Skeletal muscle satellite cell (primary cell): ENCODE data around the gene CAPN15.

Source experiments
- H3K27me3 ChIP-seq: 2 replicates; pipeline ENCODE4 v1.7.0; 2013; ENCODE audit warnings: low read length; ENCODE audit not compliant: control insufficient read depth, insufficient read depth
- H3K36me3 ChIP-seq: 2 replicates; pipeline ENCODE4 v1.7.0; 2013; ENCODE audit warnings: mild to moderate bottlenecking, control low read depth, low read length; ENCODE audit not compliant: insufficient read depth
- H3K4me1 ChIP-seq: 2 replicates; pipeline ENCODE4 v1.7.0; 2013; ENCODE audit warnings: low read length; ENCODE audit not compliant: control insufficient read depth, insufficient read depth
- H3K4me2 ChIP-seq: 2 replicates; pipeline ENCODE4 v1.7.0; 2013; ENCODE audit warnings: mild to moderate bottlenecking, low read length
- H3K4me3 ChIP-seq: 2 replicates; pipeline ENCODE4 v1.7.0; 2013; ENCODE audit warnings: low read length
- H3K9ac ChIP-seq: 2 replicates; pipeline ENCODE4 v1.7.0; 2013; ENCODE audit warnings: mild to moderate bottlenecking, low read depth, low read length, moderate library complexity
- H3K9me3 ChIP-seq: replicated peaks from 2 replicates; pipeline ENCODE4 v1.7.0; 2013; ENCODE audit warnings: mild to moderate bottlenecking, control low read depth, low read length

The CAPN15 gene

GRCh38 chr16:569445-570254, 42.1 kb downstream of the CAPN15 start, which contains the start of gene PIGQ:
TSS of gene PIGQ (plus strand) at chr16:569968. CDS start at chr16:574075, 4,107 bp downstream.
- Histone ChIP-seq H3K4me1 (peaks cover 20% of the 10 kb centered on the region), H3K9ac (peak within 1 kb of the TSS; percentile 92), H3K4me3 (peak within 1 kb of the TSS; percentile 94), H3K27me3 (no peaks in the 10 kb centered on the region), H3K4me2 (peak within 1 kb of the TSS; percentile 99), H3K9me3 (no peaks in the 10 kb centered on the region), H3K36me3 (peaks cover 10% of the 10 kb centered on the region)

GRCh38 chr16:572865-573650, 45.5 kb downstream of the CAPN15 start:
- Histone ChIP-seq H3K36me3 (peaks cover 20% of the 10 kb centered on the region), H3K4me1 (peaks cover 20% of the 10 kb centered on the region), H3K4me3 (no peak overlapping the region), H3K4me2 (no peak overlapping the region), H3K27me3 (no peaks in the 10 kb centered on the region), H3K9me3 (no peaks in the 10 kb centered on the region), H3K9ac (no peak overlapping the region)

- Histone ChIP-seq H3K9me3 (no peaks in the 10 kb centered on the region), H3K9ac (no peak overlapping the region), H3K36me3 (peaks cover 20% of the 10 kb centered on the region), H3K4me3 (no peak overlapping the region), H3K27me3 (no peaks in the 10 kb centered on the region), H3K4me1 (peaks cover 15% of the 10 kb centered on the region), H3K4me2 (no peak overlapping the region)
Measured at GRCh38 chr16:574021-574760, 46.7 kb downstream of the CAPN15 start.

- Histone ChIP-seq H3K9me3 (no peaks in the 10 kb centered on the region), H3K36me3 (peaks cover 23% of the 10 kb centered on the region), H3K9ac (no peak overlapping the region), H3K4me3 (no peak overlapping the region), H3K27me3 (no peaks in the 10 kb centered on the region), H3K4me2 (no peak overlapping the region), H3K4me1 (peaks cover 11% of the 10 kb centered on the region)
Measured at GRCh38 chr16:575354-576196, 48.1 kb downstream of the CAPN15 start.

- H3K9ac ChIP-seq = no peak overlapping the region
- no peaks in the 10 kb centered on the region for H3K27me3 ChIP-seq
- H3K4me3 ChIP-seq = no peak overlapping the region
- peaks cover 23% of the 10 kb centered on the region for H3K36me3 ChIP-seq
- H3K9me3 ChIP-seq = no peaks in the 10 kb centered on the region
- no peak overlapping the region for H3K4me2 ChIP-seq
- H3K4me1 ChIP-seq = peaks cover 4% of the 10 kb centered on the region
Measured at GRCh38 chr16:576197-576822, 48.8 kb downstream of the CAPN15 start.

- H3K27me3 ChIP-seq = no peaks in the 10 kb centered on the region
- H3K4me1 ChIP-seq = no peaks in the 10 kb centered on the region
- no peak overlapping the region for H3K4me2 ChIP-seq
- H3K36me3 ChIP-seq = peaks cover 23% of the 10 kb centered on the region
- H3K4me3 ChIP-seq = no peak overlapping the region
- no peaks in the 10 kb centered on the region for H3K9me3 ChIP-seq
- no peak overlapping the region for H3K9ac ChIP-seq
Measured at GRCh38 chr16:576823-577201, 49.3 kb downstream of the CAPN15 start.

- no peaks in the 10 kb centered on the region for H3K4me1 ChIP-seq
- H3K9ac ChIP-seq = no peak overlapping the region
- no peaks in the 10 kb centered on the region for H3K9me3 ChIP-seq
- H3K27me3 ChIP-seq = no peaks in the 10 kb centered on the region
- H3K4me2 ChIP-seq = no peak overlapping the region
- H3K4me3 ChIP-seq = no peak overlapping the region
- peaks cover 19% of the 10 kb centered on the region for H3K36me3 ChIP-seq
Measured at GRCh38 chr16:577796-578195, 50.3 kb downstream of the CAPN15 start.

- no peaks in the 10 kb centered on the region for H3K4me1 ChIP-seq
- no peak overlapping the region for H3K9ac ChIP-seq
- no peak overlapping the region for H3K4me3 ChIP-seq
- H3K27me3 ChIP-seq = no peaks in the 10 kb centered on the region
- H3K4me2 ChIP-seq = no peak overlapping the region
- H3K36me3 ChIP-seq = peaks cover 24% of the 10 kb centered on the region
- H3K9me3 ChIP-seq = no peaks in the 10 kb centered on the region
Measured at GRCh38 chr16:578232-578869, 50.8 kb downstream of the CAPN15 start.

- no peak overlapping the region for H3K4me3 ChIP-seq
- peaks cover 24% of the 10 kb centered on the region for H3K36me3 ChIP-seq
- no peak overlapping the region for H3K9ac ChIP-seq
Measured at GRCh38 chr16:578870-579405, 51.4 kb downstream of the CAPN15 start.

More at GRCh38 chr16:578870-579405, 51.4 kb downstream of the CAPN15 start:
- H3K4me1 ChIP-seq = no peaks in the 10 kb centered on the region
- no peaks in the 10 kb centered on the region for H3K27me3 ChIP-seq
- H3K4me2 ChIP-seq = peak overlapping the region; percentile 68
- no peaks in the 10 kb centered on the region for H3K9me3 ChIP-seq
